Right lobe of liver (tissue), 6 donors: ENCODE results near the gene STAT6. TPM values are rescaled to one million over a fixed set of nuclear protein-coding genes. Genes with fewer than 3 reads are reported as not detected.

Source experiments
- ATAC-seq, 4 donors: fragments of 200-7000 bp; cut with Tn5 transposase; one replicate each; pipeline ENCODE4 v1.9.1; 2020; ENCODE audit warnings: mild to moderate bottlenecking in 4 of 4, moderate library complexity in 4 of 4
- DNase-seq, 3 donors: peaks; one replicate each; pipeline ENCODE4 v3.0.0-alpha.2; 2020
- H3K27ac ChIP-seq, 3 donors: fragments of 200-600 bp; one replicate each; pipeline ENCODE4 v1.8.0; 2022
- H3K27me3 ChIP-seq, 2 donors: fragments of 200-600 bp; one replicate each; pipeline ENCODE4 v1.8.0; 2022
- H3K36me3 ChIP-seq, 4 donors: fragments of 200-600 bp; sonication (generic) in 1 of 4; one replicate each; pipeline versions ENCODE4 v1.5.1 to v1.8.0; 2017 to 2022; ENCODE audit warnings: control low read depth in 1 of 4
- H3K4me1 ChIP-seq, 4 donors: fragments of 200-600 bp; sonication (generic) in 1 of 4; one replicate each; pipeline versions ENCODE4 v1.5.1 to v1.8.0; 2017 to 2022; ENCODE audit warnings: control low read depth in 1 of 4
- H3K4me3 ChIP-seq, 3 donors: fragments of 200-600 bp; one replicate each; pipeline ENCODE4 v1.8.0; 2022
- H3K9me3 ChIP-seq, 4 donors: fragments of 200-600 bp; sonication (generic) in 1 of 4; one replicate each; pipeline versions ENCODE4 v1.5.1 to v1.8.0; 2017 to 2022; ENCODE audit warnings: control low read depth in 1 of 4
- CTCF ChIP-seq, 4 donors: fragments of 200-600 bp in 3 of 4; fragments of 450-650 bp in 1 of 4; IDR thresholded peaks; one replicate each; pipeline versions ENCODE4 v1.5.1 to v1.8.0; 2016 to 2022; ENCODE audit warnings: antibody characterized with exemption in 4 of 4, mild to moderate bottlenecking in 2 of 4
- POLR2A ChIP-seq: fragments of 450-650 bp; IDR thresholded peaks from one replicate; pipeline ENCODE4 v1.6.1; 2017; ENCODE audit warnings: antibody characterized with exemption, mild to moderate bottlenecking
- WGBS: methylation state at CpG from one replicate; pipeline ENCODE4 v1.1.6; 2018; ENCODE audit warnings: low coverage, low lambda C conversion rate; ENCODE audit not compliant: insufficient coverage; ENCODE audit errors: missing lambda C conversion rate; 5-methylcytosine and 5-hydroxymethylcytosine counted together
- intact Hi-C, 2 donors: fragments of 100-400 bp; cut with DNase I; formaldehyde crosslinking; loops; one replicate each; pipeline versions ENCODE4 v1.11.2 to v1.14.1; 2022
- total RNA-seq, 6 experiments: library from RNA; depleted of rRNA in 2 of 6; stranded (reverse); fragments of >200 nt in 2 of 6; fragmentation: NEBNext Ultra II Directional in 3 of 6; extraction: Animal tissue kit (Norgen Biotek cat#: 25700) in 3 of 6; gene quantifications; one replicate each; pipeline versions ENCODE4 v1.1.0 to v1.2.4, GENCODE V29; 2016 to 2023
- donor health status: DM: no; HTN: yes; CAD: no.
- donor health status: DM: no; HTN: no; CAD: no.
- donor health status: DM: no; HTN: no; CAD: no.
- donor health status: DM: no; HTN: yes; CAD: no.
- donor health status: DM: no; HTN: yes; CAD: no.

STAT6 gene
- total RNA-seq, 6 experiments from 2014 or later = 61.8 to 108 (median 94.7) TPM

GRCh38 chr12:57093415-57094207 is 17.6 kb downstream of the STAT6 start:
- Histone ChIP-seq H3K27me3 (no peaks in the 10 kb centered on the region), H3K9me3 (no peaks in the 10 kb centered on the region), H3K27ac (peak overlapping the region in 2 of 3 donors; percentile 6 to 37), H3K36me3 (peaks cover 0 to 64% (median 22%) of the 10 kb centered on the region in 4 donors), H3K4me1 (peaks cover 0 to 14% (median 5%) of the 10 kb centered on the region in 4 donors), H3K4me3 (no peak overlapping the region)
- 32% methylated on average over 2 of the region's 24 CpGs for WGBS
- TF ChIP-seq POLR2A (no peak), CTCF (IDR thresholded peaks at IDR 0.05) (peak; percentile 44 to 54 (median 46))
- peak in 3 of 4 donors; percentile 2 to 60 (median 2) for ATAC-seq
- intact Hi-C loops = no loop called here
- DNase-seq = peak; percentile 55 to 75 (median 64)

- WGBS = 42% methylated on average over 2 of the region's 4 CpGs
- no peak for TF ChIP-seq POLR2A
- TF ChIP-seq CTCF (IDR thresholded peaks at IDR 0.05) = no peak
- H3K4me1 ChIP-seq = peaks cover 0 to 18% (median 7%) of the 10 kb centered on the region in 4 donors
- no peaks in the 10 kb centered on the region for H3K27me3 ChIP-seq
- H3K27ac ChIP-seq = no peak overlapping the region
- intact Hi-C loops = no loop called here
- no peak overlapping the region for H3K4me3 ChIP-seq
- no peaks in the 10 kb centered on the region for H3K9me3 ChIP-seq
- DNase-seq (no peak), ATAC-seq (no peak)
- peaks cover 0 to 58% (median 19%) of the 10 kb centered on the region in 4 donors for H3K36me3 ChIP-seq
These were observed 18.2 kb downstream of the STAT6 start for GRCh38 chr12:57092876-57093414.

GRCh38 chr12:57092529-57092862 is 18.7 kb downstream of the STAT6 start:
- DNase-seq = no peak
- no peak for ATAC-seq
- Histone ChIP-seq H3K4me3 (no peak overlapping the region), H3K36me3 (peaks cover 0 to 53% (median 16%) of the 10 kb centered on the region in 4 donors), H3K27me3 (no peaks in the 10 kb centered on the region), H3K27ac (no peak overlapping the region), H3K9me3 (no peaks in the 10 kb centered on the region), H3K4me1 (peaks cover 0 to 20% (median 10%) of the 10 kb centered on the region in 4 donors)
- intact Hi-C loops = no loop called here
- TF ChIP-seq POLR2A (no peak), CTCF (IDR thresholded peaks at IDR 0.05) (no peak)
- WGBS = 43% methylated on average over 1 of the region's 5 CpGs

GRCh38 chr12:57091638-57092528 is 19.3 kb downstream of the STAT6 start:
- H3K27ac ChIP-seq = no peak overlapping the region
- peaks cover 0 to 47% (median 14%) of the 10 kb centered on the region in 4 donors for H3K36me3 ChIP-seq
- 68% methylated on average over 5 of the region's 25 CpGs for WGBS
- DNase-seq = no peak
- H3K27me3 ChIP-seq = no peaks in the 10 kb centered on the region
- H3K9me3 ChIP-seq = no peaks in the 10 kb centered on the region
- intact Hi-C loops = no loop called here
- peaks cover 0 to 20% (median 10%) of the 10 kb centered on the region in 4 donors for H3K4me1 ChIP-seq
- no peak for TF ChIP-seq CTCF (IDR thresholded peaks at IDR 0.05)
- TF ChIP-seq POLR2A = no peak
- ATAC-seq = no peak
- H3K4me3 ChIP-seq = no peak overlapping the region
